GM06990 (cell line): ENCODE measurements around the gene FASLG.

Experiments used
- DNase-seq: peaks from one replicate; pipeline ENCODE4 v3.0.0-alpha.2; 2011; ENCODE audit not compliant: insufficient read length; ENCODE audit errors: extremely low read depth
- H3K27me3 ChIP-seq: replicated peaks from 2 replicates; pipeline ENCODE4 v1.6.0; 2011; ENCODE audit warnings: low read length; ENCODE audit not compliant: control insufficient read depth, insufficient read depth
- H3K36me3 ChIP-seq: 2 replicates; pipeline ENCODE4 v1.5.1; 2011; ENCODE audit warnings: low read length; ENCODE audit not compliant: control insufficient read depth, insufficient read depth
- H3K4me3 ChIP-seq: replicated peaks from 2 replicates; pipeline ENCODE4 v1.5.1; 2011; ENCODE audit warnings: low read depth, mild to moderate bottlenecking, control low read depth, low read length
- CTCF ChIP-seq: IDR thresholded peaks from 2 replicates; pipeline ENCODE4 v1.5.1; 2011; ENCODE audit warnings: low read length, control low read depth, mild to moderate bottlenecking, inconsistent platforms; ENCODE audit not compliant: insufficient read depth, poor library complexity, severe bottlenecking

The FASLG gene

GRCh38 chr1:172628401-172628800, 30.5 kb upstream of the FASLG start:
- no peak overlapping the region for H3K4me3 ChIP-seq
- H3K27me3 ChIP-seq = no peaks in the 10 kb centered on the region
- DNase-seq = no peak
- no peak for TF ChIP-seq CTCF
- no peaks in the 10 kb centered on the region for H3K36me3 ChIP-seq

- TF ChIP-seq CTCF = no peak
- DNase-seq = no peak
- Histone ChIP-seq H3K27me3 (no peaks in the 10 kb centered on the region), H3K36me3 (no peaks in the 10 kb centered on the region), H3K4me3 (no peak overlapping the region)
Measured at GRCh38 chr1:172629170-172629569, 29.7 kb upstream of the FASLG start.

GRCh38 chr1:172629638-172630037, 29.3 kb upstream of the FASLG start:
- no peak for TF ChIP-seq CTCF
- DNase-seq = no peak
- no peak overlapping the region for H3K4me3 ChIP-seq
- H3K36me3 ChIP-seq = no peaks in the 10 kb centered on the region
- H3K27me3 ChIP-seq = no peaks in the 10 kb centered on the region

- Histone ChIP-seq H3K36me3 (no peaks in the 10 kb centered on the region), H3K4me3 (no peak overlapping the region), H3K27me3 (no peaks in the 10 kb centered on the region)
- DNase-seq = no peak
- no peak for TF ChIP-seq CTCF
Measured at GRCh38 chr1:172630056-172630818, 28.7 kb upstream of the FASLG start.

GRCh38 chr1:172630868-172631267, 28.0 kb upstream of the FASLG start:
- no peak overlapping the region for H3K4me3 ChIP-seq
- TF ChIP-seq CTCF = no peak
- H3K27me3 ChIP-seq = no peaks in the 10 kb centered on the region
- no peak for DNase-seq
- no peaks in the 10 kb centered on the region for H3K36me3 ChIP-seq

GRCh38 chr1:172637522-172637921, 21.4 kb upstream of the FASLG start:
- H3K36me3 ChIP-seq = no peaks in the 10 kb centered on the region
- no peak for TF ChIP-seq CTCF
- DNase-seq = no peak
- H3K4me3 ChIP-seq = no peak overlapping the region
- H3K27me3 ChIP-seq = no peaks in the 10 kb centered on the region; the same call in 1 of the 2 replicates
